Keratinocyte (primary cell): ENCODE data around the gene TBC1D19.

Source experiments
- CTCF ChIP-seq, 3 experiments: IDR thresholded peaks in 1 of 3; conservative IDR thresholded peaks in 1 of 3; optimal IDR thresholded peaks in 1 of 3; 2 replicates in 2 of 3; 3 replicates in 1 of 3; pipeline versions ENCODE3 to v1.5.1; 2011; ENCODE audit warnings: low read length in 3 of 3, mild to moderate bottlenecking in 3 of 3, moderate library complexity in 2 of 3, control low read depth in 1 of 3, inconsistent platforms in 1 of 3; ENCODE audit not compliant: insufficient read depth in 2 of 3; ENCODE audit errors: extremely low read depth in 1 of 3
- EZH2 ChIP-seq: IDR thresholded peaks from one replicate; pipeline ENCODE4 v1.6.1; 2012; ENCODE audit warnings: inconsistent platforms, mild to moderate bottlenecking, low read length, moderate library complexity

- TF ChIP-seq CTCF (optimal IDR thresholded peaks at IDR 0.05 in 1 of 3, IDR thresholded peaks at IDR 0.05 in 1 of 3, conservative IDR thresholded peaks at IDR 0.05 in 1 of 3; ENCODE audit: extremely low read depth in 1 of 3, insufficient read depth in 2 of 3, low read length in 3 of 3): no peak
- TF ChIP-seq EZH2: no peak
These were observed 27.5 kb downstream of the TBC1D19 start for GRCh38 chr4:26611372-26611771.
